ENCODE results near the gene GNPNAT1.
"Not testable (repeated sequence)": the region's sequence is repeated elsewhere in the genome, so short reads cannot be mapped to it uniquely, and the experiment has no call there.

Gene GNPNAT1

DNA sequence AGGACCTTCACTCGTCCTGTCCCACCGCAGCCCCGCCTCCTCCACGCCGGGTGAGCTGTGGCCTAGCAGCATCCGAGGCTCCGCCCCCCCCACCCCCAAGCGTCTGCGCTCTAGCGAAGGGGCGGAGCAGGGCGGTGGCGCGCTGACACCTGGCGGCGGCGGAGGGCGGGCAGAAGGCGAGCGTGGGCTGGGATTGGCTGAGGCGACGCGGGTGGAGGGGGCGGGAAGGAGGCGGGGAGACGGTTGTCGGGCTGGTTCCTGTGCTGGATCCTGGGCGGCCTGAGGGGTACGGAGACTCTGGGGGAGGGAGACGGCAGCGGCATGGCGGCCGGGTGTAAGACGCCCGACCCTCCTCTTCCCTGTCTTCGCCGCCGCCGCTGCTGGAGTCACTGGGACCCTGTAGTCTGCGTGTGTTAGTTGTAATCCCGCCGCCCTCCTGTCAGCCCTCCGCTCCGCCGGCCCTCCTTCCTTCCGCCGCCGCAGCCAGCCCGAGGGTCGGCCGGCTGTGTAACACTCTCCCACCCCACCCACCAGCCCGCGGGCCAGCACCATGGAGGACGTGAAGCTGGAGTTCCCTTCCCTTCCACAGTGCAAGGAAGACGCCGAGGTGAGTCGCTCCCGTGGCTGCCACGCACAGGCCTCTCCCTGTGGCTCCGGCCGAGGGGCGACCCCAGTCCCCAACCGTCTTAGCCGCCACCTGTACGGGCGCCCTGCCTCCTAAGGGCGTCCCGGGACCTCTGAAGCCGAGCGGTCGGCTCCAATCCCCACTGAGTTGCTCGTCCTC, 61.3 kb downstream of the GNPNAT1 start, which contains the start of gene STYX:
TSS of gene STYX (plus strand) at position 242 of the 784 bp plus-strand sequence. CDS start at position 551, 309 bp downstream.
- FAIRE-seq, result no peak
- TF ChIP-seq, protein P1, sequence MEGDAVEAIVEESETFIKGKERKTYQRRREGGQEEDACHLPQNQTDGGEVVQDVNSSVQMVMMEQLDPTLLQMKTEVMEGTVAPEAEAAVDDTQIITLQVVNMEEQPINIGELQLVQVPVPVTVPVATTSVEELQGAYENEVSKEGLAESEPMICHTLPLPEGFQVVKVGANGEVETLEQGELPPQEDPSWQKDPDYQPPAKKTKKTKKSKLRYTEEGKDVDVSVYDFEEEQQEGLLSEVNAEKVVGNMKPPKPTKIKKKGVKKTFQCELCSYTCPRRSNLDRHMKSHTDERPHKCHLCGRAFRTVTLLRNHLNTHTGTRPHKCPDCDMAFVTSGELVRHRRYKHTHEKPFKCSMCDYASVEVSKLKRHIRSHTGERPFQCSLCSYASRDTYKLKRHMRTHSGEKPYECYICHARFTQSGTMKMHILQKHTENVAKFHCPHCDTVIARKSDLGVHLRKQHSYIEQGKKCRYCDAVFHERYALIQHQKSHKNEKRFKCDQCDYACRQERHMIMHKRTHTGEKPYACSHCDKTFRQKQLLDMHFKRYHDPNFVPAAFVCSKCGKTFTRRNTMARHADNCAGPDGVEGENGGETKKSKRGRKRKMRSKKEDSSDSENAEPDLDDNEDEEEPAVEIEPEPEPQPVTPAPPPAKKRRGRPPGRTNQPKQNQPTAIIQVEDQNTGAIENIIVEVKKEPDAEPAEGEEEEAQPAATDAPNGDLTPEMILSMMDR (IDR thresholded peaks at IDR 0.05; ENCODE audit: insufficient read depth, missing control alignments), result no peak
- peak; percentile 31 for DNase-seq (ENCODE audit: insufficient read length, low spot score)

DNA sequence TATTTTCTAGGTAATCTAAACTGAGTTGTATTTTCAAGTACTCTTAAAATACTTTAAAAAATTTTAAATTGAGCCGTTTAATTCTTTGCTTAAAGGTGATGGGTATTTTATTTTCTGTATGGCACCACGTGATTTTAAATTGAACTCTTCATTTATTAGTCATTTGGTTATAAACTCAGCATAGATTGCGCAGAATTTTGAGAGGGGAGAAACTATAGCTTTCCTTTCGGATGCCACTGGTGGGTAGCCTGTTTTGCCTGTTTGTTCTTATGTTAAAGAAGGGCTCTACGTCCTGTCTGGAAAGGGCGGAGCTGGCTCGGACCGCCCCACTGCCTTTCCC, 61.9 kb downstream of the GNPNAT1 start:
- no peak for DNase-seq (ENCODE audit: insufficient read length, low spot score)
- no peak for FAIRE-seq

DNA sequence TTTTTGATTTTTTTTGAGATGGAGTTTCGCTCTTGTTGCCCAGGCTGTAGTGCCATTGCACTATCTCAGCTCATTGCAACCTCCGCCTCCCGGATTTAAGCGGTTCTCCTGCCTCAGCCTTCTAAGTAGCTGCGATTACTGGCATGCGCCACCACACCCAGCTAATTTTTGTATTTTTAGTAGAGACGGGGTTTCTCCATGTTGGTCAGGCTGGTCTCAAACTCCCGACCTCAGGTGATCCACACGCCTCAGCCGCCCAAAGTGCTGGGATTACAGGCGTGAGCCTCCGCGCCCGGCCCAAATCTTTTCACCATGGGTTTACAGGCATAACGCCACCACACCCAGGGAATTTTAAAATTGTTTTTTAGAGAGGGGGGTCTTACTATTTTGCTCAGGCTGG, 62.4 kb downstream of the GNPNAT1 start:
- not testable (repeated sequence) for FAIRE-seq; DNase-seq (ENCODE audit: insufficient read length, low spot score)

More for the DNA sequence above, 61.9 kb downstream of the GNPNAT1 start:
- TF ChIP-seq, protein P1 (IDR thresholded peaks at IDR 0.05; ENCODE audit: insufficient read depth, missing control alignments), result no peak

DNA sequence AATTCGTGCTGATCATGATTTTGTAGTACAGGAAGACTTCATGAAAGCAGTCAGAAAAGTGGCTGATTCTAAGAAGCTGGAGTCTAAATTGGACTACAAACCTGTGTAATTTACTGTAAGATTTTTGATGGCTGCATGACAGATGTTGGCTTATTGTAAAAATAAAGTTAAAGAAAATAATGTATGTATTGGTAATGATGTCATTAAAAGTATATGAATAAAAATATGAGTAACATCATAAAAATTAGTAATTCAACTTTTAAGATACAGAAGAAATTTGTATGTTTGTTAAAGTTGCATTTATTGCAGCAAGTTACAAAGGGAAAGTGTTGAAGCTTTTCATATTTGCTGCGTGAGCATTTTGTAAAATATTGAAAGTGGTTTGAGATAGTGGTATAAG, 63.9 kb downstream of the GNPNAT1 start:
- not testable (repeated sequence) for FAIRE-seq; DNase-seq (ENCODE audit: insufficient read length, low spot score)
